H1 (cell line): Measurements from ENCODE around the gene OSTN. TPM values are rescaled to one million over a fixed set of nuclear protein-coding genes. Genes with fewer than 3 reads are reported as not detected.

ENCODE experiments used
- CTCF ChIA-PET: fragments of 300-600 bp; sonication (Branson Sonifier 250); formaldehyde crosslinking; loops from one replicate; lab custom pipeline; 2021; ENCODE audit not compliant: partially characterized antibody; lab: Charles Lee
- POLR2A ChIA-PET: fragments of 300-600 bp; sonication (Branson Sonifier 250); formaldehyde crosslinking; loops from one replicate; lab custom pipeline; 2021; ENCODE audit warnings: inconsistent platforms; ENCODE audit not compliant: partially characterized antibody; lab: Charles Lee
- DNase-seq, 2 experiments: peaks; one replicate each; pipeline versions ENCODE4 v3.0.0 to v3.0.0-alpha.2; 2010 to 2022; ENCODE audit warnings: low spot score in 2 of 2, low read depth in 1 of 2, mixed read lengths in 1 of 2
- FAIRE-seq: peaks from 2 replicates; lab custom pipeline; 2011; peaks lifted over from hg19 to GRCh38; lab: Jason Lieb, UNC
- H2AFZ ChIP-seq: 2 replicates; pipeline ENCODE4 v1.8.1; 2012; ENCODE audit warnings: low read length, inconsistent platforms
- H2AK5ac ChIP-seq: 2 replicates; pipeline ENCODE4 v1.6.1; 2013; ENCODE audit warnings: low read depth, low read length
- H2BK120ac ChIP-seq: replicated peaks from 2 replicates; pipeline ENCODE3; 2013; ENCODE audit warnings: low read depth, low read length, inconsistent platforms
- H2BK12ac ChIP-seq: 2 replicates; pipeline ENCODE4 v1.6.1; 2013; ENCODE audit warnings: low read depth, low read length
- H2BK15ac ChIP-seq: 2 replicates; pipeline ENCODE4 v1.6.1; 2013; ENCODE audit warnings: low read length
- H2BK20ac ChIP-seq: 2 replicates; pipeline ENCODE4 v1.6.1; 2013; ENCODE audit warnings: low read length
- H2BK5ac ChIP-seq: 2 replicates; pipeline ENCODE4 v1.6.1; 2013; ENCODE audit warnings: low read depth, low read length
- H3K14ac ChIP-seq: 2 replicates; pipeline ENCODE4 v1.6.1; 2013; ENCODE audit warnings: inconsistent platforms; ENCODE audit not compliant: insufficient read length
- H3K18ac ChIP-seq: 2 replicates; pipeline ENCODE4 v1.6.1; 2013; ENCODE audit warnings: low read length; ENCODE audit errors: extremely low read depth
- H3K23ac ChIP-seq: 2 replicates; pipeline ENCODE4 v1.6.1; 2013; ENCODE audit warnings: inconsistent platforms; ENCODE audit not compliant: insufficient read length
- H3K23me2 ChIP-seq: 2 replicates; pipeline ENCODE4 v1.6.1; 2013; ENCODE audit warnings: low read depth, low read length
- H3K27ac ChIP-seq: 2 replicates; pipeline ENCODE4 v1.6.1; 2011; ENCODE audit warnings: low read depth, low read length, inconsistent platforms
- H3K27me3 ChIP-seq, 4 experiments: replicated peaks in 1 of 4; 1 replicate in 1 of 4; 2 replicates in 3 of 4; pipeline versions ENCODE4 v1.6.1 to v1.8.1; 2011 to 2013; ENCODE audit warnings: low read length in 3 of 4, mild to moderate bottlenecking in 3 of 4, inconsistent platforms in 2 of 4, mixed read lengths in 2 of 4, moderate library complexity in 1 of 4; ENCODE audit not compliant: control insufficient read depth in 3 of 4, insufficient read depth in 3 of 4; ENCODE audit errors: extremely low read depth in 1 of 4
- H3K36me3 ChIP-seq, 4 experiments: 2 replicates each; pipeline versions ENCODE4 v1.6.1 to v1.8.1; 2011 to 2013; ENCODE audit warnings: mild to moderate bottlenecking in 4 of 4, low read length in 3 of 4, moderate library complexity in 2 of 4, control low read depth in 1 of 4, inconsistent platforms in 1 of 4; ENCODE audit not compliant: insufficient read depth in 4 of 4, control insufficient read depth in 2 of 4
- H3K4ac ChIP-seq: replicated peaks from 2 replicates; pipeline ENCODE3; 2013; ENCODE audit warnings: low read length, low read depth, mixed read lengths, inconsistent platforms; ENCODE audit not compliant: insufficient read length
- H3K4me1 ChIP-seq, 4 experiments: replicated peaks in 1 of 4; 1 replicate in 1 of 4; 2 replicates in 3 of 4; pipeline versions ENCODE4 v1.6.1 to v1.8.1; 2011 to 2013; ENCODE audit warnings: low read length in 3 of 4, inconsistent platforms in 2 of 4, mixed read lengths in 1 of 4; ENCODE audit not compliant: insufficient read depth in 4 of 4, control insufficient read depth in 3 of 4
- H3K4me2 ChIP-seq, 2 experiments: 2 replicates each; pipeline versions ENCODE4 v1.6.1 to v1.8.1; 2011 to 2013; ENCODE audit warnings: low read depth in 2 of 2, low read length in 2 of 2, control low read depth in 1 of 2, inconsistent platforms in 1 of 2, mild to moderate bottlenecking in 1 of 2; ENCODE audit not compliant: insufficient read depth in 1 of 2
- H3K4me3 ChIP-seq, 4 experiments: fragments of 200-600, 300-600 bp in 1 of 4; sonication (generic), shearing (Covaris generic), sonication (Bioruptor Twin) in 1 of 4; 2 replicates each; pipeline versions ENCODE4 v1.5.1 to v1.8.1; 2011 to 2016; ENCODE audit warnings: low read length in 4 of 4, low read depth in 3 of 4, control low read depth in 2 of 4, inconsistent platforms in 2 of 4, mild to moderate bottlenecking in 2 of 4, mixed read lengths in 1 of 4, moderate library complexity in 1 of 4; ENCODE audit not compliant: insufficient read depth in 2 of 4; ENCODE audit errors: extremely low read depth in 1 of 4
- H3K56ac ChIP-seq: replicated peaks from 2 replicates; pipeline ENCODE3; 2013; ENCODE audit warnings: low read depth, mild to moderate bottlenecking, mixed read lengths, low read length, inconsistent platforms; ENCODE audit not compliant: insufficient read length
- H3K79me1 ChIP-seq: 2 replicates; pipeline ENCODE4 v1.6.1; 2013; ENCODE audit warnings: low read depth, low read length, control low read depth
- H3K79me2 ChIP-seq, 2 experiments: 2 replicates each; pipeline versions ENCODE4 v1.6.1 to v1.8.1; 2012 to 2013; ENCODE audit warnings: low read length in 2 of 2, mild to moderate bottlenecking in 2 of 2, inconsistent platforms in 1 of 2; ENCODE audit not compliant: insufficient read depth in 2 of 2, control insufficient read depth in 1 of 2
- H3K9ac ChIP-seq, 4 experiments: replicated peaks in 1 of 4; 1 replicate in 1 of 4; 2 replicates in 3 of 4; pipeline versions ENCODE4 v1.6.1 to v1.8.1; 2011 to 2013; ENCODE audit warnings: low read depth in 3 of 4, low read length in 3 of 4, control low read depth in 2 of 4, mild to moderate bottlenecking in 2 of 4, moderate library complexity in 2 of 4, inconsistent platforms in 1 of 4; ENCODE audit errors: extremely low read depth in 1 of 4
- H3K9me3 ChIP-seq, 2 experiments: 2 replicates each; pipeline versions ENCODE4 v1.6.1 to v1.8.1; 2012 to 2013; ENCODE audit warnings: mild to moderate bottlenecking in 2 of 2, moderate library complexity in 2 of 2, control low read depth in 1 of 2, inconsistent platforms in 1 of 2, low read depth in 1 of 2, low read length in 1 of 2, mixed read lengths in 1 of 2; ENCODE audit not compliant: insufficient read depth in 2 of 2
- H4K20me1 ChIP-seq, 2 experiments: replicated peaks in 1 of 2; 2 replicates each; pipeline versions ENCODE3 to v1.8.1; 2011 to 2013; ENCODE audit warnings: inconsistent platforms in 2 of 2, low read length in 2 of 2, mild to moderate bottlenecking in 1 of 2; ENCODE audit not compliant: insufficient read depth in 2 of 2, control insufficient read depth in 1 of 2
- H4K5ac ChIP-seq: 2 replicates; pipeline ENCODE4 v1.6.1; 2013; ENCODE audit warnings: low read length, low read depth, mixed read lengths, inconsistent platforms; ENCODE audit not compliant: insufficient read length
- H4K8ac ChIP-seq: 2 replicates; pipeline ENCODE4 v1.8.0; 2013; ENCODE audit warnings: mild to moderate bottlenecking, moderate library complexity, low read length, inconsistent platforms; ENCODE audit not compliant: insufficient read depth; ENCODE audit errors: extremely low read depth
- H4K91ac ChIP-seq: replicated peaks from 2 replicates; pipeline ENCODE3; 2013; ENCODE audit warnings: low read length, mixed read lengths, inconsistent platforms; ENCODE audit not compliant: insufficient read length
- ASH2L ChIP-seq: fragments of 200-600, 300-600 bp; sonication (generic); IDR thresholded peaks from one replicate; pipeline ENCODE4 v1.7.1; 2017; ENCODE audit warnings: low read length
- CTCF ChIP-seq, 3 experiments: IDR thresholded peaks; 1 replicate in 2 of 3; 2 replicates in 1 of 3; pipeline versions ENCODE4 v1.5.1 to v1.6.1; 2011; ENCODE audit warnings: low read length in 3 of 3, mild to moderate bottlenecking in 3 of 3, inconsistent platforms in 2 of 3, low read depth in 1 of 3, moderate library complexity in 1 of 3; ENCODE audit not compliant: insufficient read depth in 1 of 3; ENCODE audit errors: control extremely low read depth in 1 of 3
- GTF2F1 ChIP-seq: IDR thresholded peaks from 2 replicates; pipeline ENCODE4 v1.6.1; 2012; ENCODE audit warnings: low read depth, low read length, improper control_type of control experiment, borderline replicate concordance
- JUND ChIP-seq: IDR thresholded peaks from 2 replicates; pipeline ENCODE4 v1.6.1; 2011; ENCODE audit warnings: mild to moderate bottlenecking, improper control_type of control experiment, low read length
- NANOG ChIP-seq: IDR thresholded peaks from 2 replicates; pipeline ENCODE4 v1.6.1; 2011; ENCODE audit warnings: low read length, low read depth, mild to moderate bottlenecking, inconsistent platforms; ENCODE audit not compliant: insufficient read depth, poor library complexity, severe bottlenecking
- POLR2A ChIP-seq, 2 experiments: IDR thresholded peaks; 1 replicate in 1 of 2; 2 replicates in 1 of 2; pipeline ENCODE4 v1.6.1; 2011; ENCODE audit warnings: low read depth in 2 of 2, low read length in 2 of 2, mild to moderate bottlenecking in 2 of 2; ENCODE audit errors: control extremely low read depth in 1 of 2
- SIN3A ChIP-seq, 2 experiments: IDR thresholded peaks in 1 of 2; conservative IDR thresholded peaks in 1 of 2; 2 replicates each; pipeline ENCODE4 v1.6.1; 2011 to 2012; ENCODE audit warnings: low read length in 2 of 2, improper control_type of control experiment in 1 of 2, low read depth in 1 of 2, mild to moderate bottlenecking in 1 of 2
- SP1 ChIP-seq: IDR thresholded peaks from 2 replicates; pipeline ENCODE4 v1.6.1; 2011; ENCODE audit warnings: low read depth, low read length
- ZNF274 ChIP-seq: IDR thresholded peaks from 2 replicates; pipeline ENCODE4 v1.7.0; 2012; ENCODE audit warnings: low read length, borderline replicate concordance; ENCODE audit errors: extremely low read depth
- WGBS, 2 experiments: shearing (Covaris generic) in 1 of 2; methylation state at CpG; one replicate each; pipeline versions ENCODE4 v1.1.6 to v1.1.7; 2013 to 2015; ENCODE audit warnings: low lambda C conversion rate in 2 of 2, mixed read lengths in 2 of 2, inconsistent platforms in 1 of 2, low coverage in 1 of 2, missing lambda C conversion rate in 1 of 2; ENCODE audit not compliant: insufficient replicate concordance in 2 of 2, insufficient coverage in 1 of 2, insufficient read length in 1 of 2; ENCODE audit errors: extremely low coverage in 1 of 2, missing lambda C conversion rate in 1 of 2; 5-methylcytosine and 5-hydroxymethylcytosine counted together
- polyA plus RNA-seq, 7 experiments: library from polyadenylated mRNA; depleted of rRNA in 3 of 7; stranded (reverse) in 5 of 7; unstranded in 2 of 7; fragments of >200 nt in 5 of 7; fragments of 200-250 nt in 2 of 7; gene quantifications; 1 replicate in 5 of 7; 2 replicates in 1 of 7; 4 replicates in 1 of 7; pipeline versions ENCODE4 v1.2.1 to v1.2.3, GENCODE V29; 2011 to 2013; ENCODE audit warnings: missing spikeins in 2 of 7, mixed read lengths in 2 of 7
- total RNA-seq: library from RNA; stranded (reverse); fragmentation: NEBNext Ultra II Directional; extraction: Animal tissue kit (Norgen Biotek cat#: 25700); gene quantifications from 2 replicates; pipeline ENCODE4 v1.2.1, GENCODE V29; 2021

The OSTN gene
- total and polyA plus RNA-seq, 2 of the 8 experiments (the other 6 are each of a cell fraction or from before 2014, with no cell fraction given) = not detected

GRCh38 chr3:191210032-191210431 lies 11.0 kb downstream of the OSTN start:
- H3K36me3 ChIP-seq = no peaks in the 10 kb centered on the region
- no peaks in the 10 kb centered on the region for H4K20me1 ChIP-seq
- no peaks in the 10 kb centered on the region for H3K9me3 ChIP-seq
- H3K56ac ChIP-seq = no peak overlapping the region
- ChIA-PET CTCF (interaction anchor here (1.0 kb wide), 1 partner anchor 24 kb away, joined by 3 read pairs; no protein-coding TSS in a partner anchor), POLR2A (no interaction called here)
- no peak overlapping the region for H3K9ac ChIP-seq
- H3K27me3 ChIP-seq = no peaks in the 10 kb centered on the region
- no peak overlapping the region for H2AK5ac ChIP-seq
- H2AFZ ChIP-seq = no peak overlapping the region
- no peak for FAIRE-seq
- no peaks in the 10 kb centered on the region for H3K79me2 ChIP-seq
- H3K4ac ChIP-seq = no peak overlapping the region
- no peak overlapping the region for H3K4me2 ChIP-seq
- H3K27ac ChIP-seq = no peak overlapping the region
- H3K18ac ChIP-seq = no peak overlapping the region
- no peak overlapping the region for H2BK20ac ChIP-seq
- no peaks in the 10 kb centered on the region for H3K79me1 ChIP-seq
- H2BK15ac ChIP-seq = no peak overlapping the region
- no peak overlapping the region for H2BK12ac ChIP-seq
- no peak overlapping the region for H3K23ac ChIP-seq
- H3K4me1 ChIP-seq = no peaks in the 10 kb centered on the region
- no peak overlapping the region for H3K14ac ChIP-seq
- 90% methylated on average over 10 of the region's 10 CpGs; no CpG with 5 or more reads in 1 of the 2 experiments for WGBS, 2 experiments
- H3K23me2 ChIP-seq = no peaks in the 10 kb centered on the region
- DNase-seq = no peak
- no peak overlapping the region for H3K4me3 ChIP-seq
- H2BK120ac ChIP-seq = no peak overlapping the region
- H2BK5ac ChIP-seq = no peak overlapping the region
- no peak overlapping the region for H4K8ac ChIP-seq
- no peak overlapping the region for H4K91ac ChIP-seq
- H4K5ac ChIP-seq = no peak overlapping the region
- TF ChIP-seq GTF2F1 = no peak
- TF ChIP-seq ASH2L = no peak
- no peak for TF ChIP-seq ZNF274
- TF ChIP-seq SP1 = no peak
- no peak for TF ChIP-seq CTCF (IDR thresholded peaks at IDR 0.05; ENCODE audit: control extremely low read depth in 1 of 3, insufficient read depth in 1 of 3, low read depth in 1 of 3, low read length in 3 of 3)
- TF ChIP-seq SIN3A (conservative IDR thresholded peaks at IDR 0.05 in 1 of 2, IDR thresholded peaks at IDR 0.05 in 1 of 2; ENCODE audit: low read depth in 1 of 2, low read length in 2 of 2) = no peak
- TF ChIP-seq JUND = no peak
- TF ChIP-seq NANOG = no peak
- TF ChIP-seq POLR2A (IDR thresholded peaks at IDR 0.05; ENCODE audit: control extremely low read depth in 1 of 2, low read depth in 2 of 2, low read length in 2 of 2) = no peak
